CD4-positive, alpha-beta T cell treated with Interleukin-6 for 4 hours (primary cell): Measurements from ENCODE around the gene WDR13.
"Not testable (repeated sequence)": the region's sequence is repeated elsewhere in the genome, so short reads cannot be mapped to it uniquely, and the experiment has no call there.

ENCODE experiments used
- DNase-seq: peaks from one replicate; pipeline ENCODE4 v3.0.0-alpha.2; 2020; ENCODE audit warnings: mixed read lengths

The WDR13 gene

GRCh38 chrX:48598614-48599013 lies 1.3 kb downstream of the WDR13 start:
- DNase-seq, result no peak

GRCh38 chrX:48599341-48599740 lies 2.0 kb downstream of the WDR13 start:
- DNase-seq, result no peak

GRCh38 chrX:48600226-48600625 lies 2.9 kb downstream of the WDR13 start:
- no peak for DNase-seq

GRCh38 chrX:48601741-48602394 lies 4.6 kb downstream of the WDR13 start:
- DNase-seq, result no peak

- no peak for DNase-seq
Measured at GRCh38 chrX:48604701-48605100, 7.4 kb downstream of the WDR13 start.

- no peak for DNase-seq
Measured at GRCh38 chrX:48606091-48606490, 8.8 kb downstream of the WDR13 start.

GRCh38 chrX:48611703-48612102 lies 14.4 kb downstream of the WDR13 start:
- no peak for DNase-seq

GRCh38 chrX:48613502-48614160 lies 16.3 kb downstream of the WDR13 start:
- no peak for DNase-seq

GRCh38 chrX:48616576-48616975 lies 19.3 kb downstream of the WDR13 start:
- DNase-seq, result no peak

- no peak for DNase-seq
Measured at GRCh38 chrX:48617542-48618340, 20.4 kb downstream of the WDR13 start.

- DNase-seq, result no peak
Measured at GRCh38 chrX:48626401-48627298, 29.4 kb downstream of the WDR13 start.

- DNase-seq, result peak; percentile 74
Measured at GRCh38 chrX:48631376-48632090, 34.2 kb downstream of the WDR13 start.

- no peak for DNase-seq
Measured at GRCh38 chrX:48632207-48632606, 34.9 kb downstream of the WDR13 start.

- no peak for DNase-seq
Measured at GRCh38 chrX:48636301-48636700, 39.0 kb downstream of the WDR13 start.

- DNase-seq, result no peak
Measured at GRCh38 chrX:48636776-48637175, 39.5 kb downstream of the WDR13 start.

GRCh38 chrX:48645669-48646068 lies 48.4 kb downstream of the WDR13 start:
- no peak for DNase-seq

- peak; percentile 55 for DNase-seq
Measured at GRCh38 chrX:48648336-48648751, 51.1 kb downstream of the WDR13 start.

GRCh38 chrX:48649102-48649501 lies 51.8 kb downstream of the WDR13 start:
- no peak for DNase-seq

- DNase-seq, result not testable (repeated sequence)
Measured at GRCh38 chrX:48652055-48652579, 54.8 kb downstream of the WDR13 start.

GRCh38 chrX:48654746-48655145 lies 57.5 kb downstream of the WDR13 start:
- not testable (repeated sequence) for DNase-seq
